ENCODE measurements around the gene ITFG2.

DNA sequence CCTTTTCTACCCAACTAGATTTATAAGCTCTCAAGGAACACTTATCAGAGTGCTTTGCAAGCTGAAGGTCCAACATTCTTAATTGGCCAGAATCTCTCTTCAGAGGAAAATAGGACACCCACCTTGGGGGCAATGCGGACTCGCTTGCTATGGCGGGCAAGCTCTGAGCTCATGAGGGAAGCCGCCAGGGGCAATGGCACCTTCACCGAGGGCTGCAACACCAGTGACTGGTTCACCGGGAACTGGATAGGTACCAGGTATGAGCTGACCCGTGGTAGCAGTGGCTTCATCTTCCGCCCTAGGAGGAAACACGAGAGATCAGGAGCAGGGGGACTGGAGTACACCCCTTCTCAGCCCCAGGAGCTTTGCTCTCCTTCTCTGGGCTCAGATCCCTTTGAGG is 51.7 kb downstream of the ITFG2 start:
- TF ChIP-seq CTCF (IDR thresholded peaks at IDR 0.05; ENCODE audit: low read length) = no peak
- no peak for TF ChIP-seq EZH2 (optimal IDR thresholded peaks at IDR 0.05; ENCODE audit: low read depth, low read length)
- TF ChIP-seq EZH2phosphoT487 (IDR thresholded peaks at IDR 0.05; ENCODE audit: low read length) = no peak

Data from MM.1S (cell line).